Lung (tissue), 12 donors: ENCODE data around the gene TRIM47. TPM values are rescaled to one million over a fixed set of nuclear protein-coding genes. Genes with fewer than 3 reads are reported as not detected.

Experiments used
- ATAC-seq: fragments of 200-7000 bp; cut with Tn5 transposase; one replicate; pipeline ENCODE4 v1.9.1; 2020; ENCODE audit warnings: moderate number of reproducible peaks; ENCODE audit not compliant: insufficient read depth, low FRiP score
- DNase-seq, 3 donors: peaks; one replicate each; pipeline ENCODE4 v3.0.0-alpha.2; 2013 to 2017
- H3K27ac ChIP-seq, 2 donors: one replicate each; pipeline ENCODE4 v1.5.1; 2013; ENCODE audit warnings: mild to moderate bottlenecking in 2 of 2, moderate library complexity in 2 of 2, control low read depth in 1 of 2, inconsistent platforms in 1 of 2, low read depth in 1 of 2, low read length in 1 of 2
- H3K27me3 ChIP-seq, 3 donors: one replicate each; pipeline ENCODE4 v1.5.1; 2013; ENCODE audit warnings: low read length in 2 of 3; ENCODE audit not compliant: control insufficient read depth in 3 of 3, insufficient read depth in 3 of 3
- H3K36me3 ChIP-seq, 4 donors: one replicate each; pipeline ENCODE4 v1.5.1; 2013; ENCODE audit warnings: low read length in 4 of 4, mild to moderate bottlenecking in 1 of 4, moderate library complexity in 1 of 4; ENCODE audit not compliant: control insufficient read depth in 4 of 4, insufficient read depth in 4 of 4
- H3K4me1 ChIP-seq, 5 donors: one replicate each; pipeline ENCODE4 v1.5.1; 2013; ENCODE audit warnings: low read length in 5 of 5, mild to moderate bottlenecking in 2 of 5, moderate library complexity in 1 of 5; ENCODE audit not compliant: control insufficient read depth in 5 of 5, insufficient read depth in 5 of 5
- H3K4me3 ChIP-seq: one replicate; pipeline ENCODE4 v1.5.1; 2013; ENCODE audit warnings: mild to moderate bottlenecking, control low read depth, moderate library complexity
- H3K9ac ChIP-seq, 2 donors: one replicate each; pipeline ENCODE4 v1.5.1; 2013; ENCODE audit warnings: low read length in 2 of 2, control low read depth in 1 of 2; ENCODE audit not compliant: insufficient read depth in 1 of 2
- H3K9me3 ChIP-seq, 4 donors: one replicate each; pipeline ENCODE4 v1.5.1; 2013; ENCODE audit warnings: low read length in 3 of 4, mild to moderate bottlenecking in 1 of 4, moderate library complexity in 1 of 4; ENCODE audit not compliant: control insufficient read depth in 4 of 4, insufficient read depth in 3 of 4
- CTCF ChIP-seq: IDR thresholded peaks from 2 replicates; pipeline ENCODE4 v1.5.1; 2012; ENCODE audit warnings: mild to moderate bottlenecking; ENCODE audit errors: control extremely low read depth, extremely low read depth
- WGBS, 2 donors: extraction: QIAGEN DNeasy Blood & Tissue Kit; methylation state at CpG; one replicate each; pipeline ENCODE4 v1.1.7; 2013; 5-methylcytosine and 5-hydroxymethylcytosine counted together
- polyA plus RNA-seq, 2 donors: library from polyadenylated mRNA; stranded (reverse); fragments of 200-250 nt; gene quantifications; one replicate each; pipeline ENCODE4 v1.2.1, GENCODE V29; 2013
- total RNA-seq, 2 donors: library from RNA; depleted of rRNA in 1 of 2; stranded (reverse); fragments of >200 nt in 1 of 2; gene quantifications; one replicate each; pipeline ENCODE4 v1.2.1, GENCODE V29; 2014 to 2021
- donor health status: control.
- donor health status: control.
- donor health status: Bipolar disorder and iron deficiency.
- donor health status: healthy.
- donor health status: DM: yes; HTN: yes; CAD: no.

TRIM47 gene
- total and polyA plus RNA-seq, 4 donors = 22.9 to 78.3 (median 28.0) TPM

GRCh38 chr17:75922173-75922961, 44.0 kb upstream of the TRIM47 start:
- no peak overlapping the region for H3K27ac ChIP-seq
- no peaks in the 10 kb centered on the region for H3K27me3 ChIP-seq
- H3K9me3 ChIP-seq = no peaks in the 10 kb centered on the region
- peaks cover 0 to 3% (median 0%) of the 10 kb centered on the region in 4 donors for H3K36me3 ChIP-seq
- no peak for TF ChIP-seq CTCF
- DNase-seq (no peak), ATAC-seq (no peak)
- H3K9ac ChIP-seq = no peak overlapping the region
- no peaks in the 10 kb centered on the region for H3K4me1 ChIP-seq
- 87 to 90% methylated on average over 18 of the region's 18 CpGs for WGBS, 2 donors
- no peak overlapping the region for H3K4me3 ChIP-seq

GRCh38 chr17:75921596-75921995, 43.2 kb upstream of the TRIM47 start:
- Histone ChIP-seq H3K4me1 (no peaks in the 10 kb centered on the region), H3K9me3 (no peaks in the 10 kb centered on the region), H3K4me3 (no peak overlapping the region), H3K27me3 (no peaks in the 10 kb centered on the region), H3K9ac (no peak overlapping the region), H3K27ac (no peak overlapping the region), H3K36me3 (peaks cover 0 to 4% (median 0%) of the 10 kb centered on the region in 4 donors)
- no peak for ATAC-seq
- no peak for DNase-seq
- 97% methylated on average over 15 of the region's 15 CpGs for WGBS, 2 donors
- no peak for TF ChIP-seq CTCF

- ATAC-seq (no peak), DNase-seq (no peak)
- H3K4me3 ChIP-seq = no peak overlapping the region
- peaks cover 0 to 4% (median 0%) of the 10 kb centered on the region in 4 donors for H3K36me3 ChIP-seq
- H3K9ac ChIP-seq = no peak overlapping the region
- no peak for TF ChIP-seq CTCF
- H3K27ac ChIP-seq = no peak overlapping the region
- WGBS, 2 donors = 71 to 77% methylated on average over 11 of the region's 11 CpGs
- H3K4me1 ChIP-seq = no peaks in the 10 kb centered on the region
- H3K9me3 ChIP-seq = no peaks in the 10 kb centered on the region
- no peaks in the 10 kb centered on the region for H3K27me3 ChIP-seq
These were observed 41.7 kb upstream of the TRIM47 start for GRCh38 chr17:75920045-75920560.
